GM12891 (cell line): ENCODE data around the gene EBF3.

ENCODE experiments used
- PAX5 ChIP-seq: IDR thresholded peaks from 2 replicates; pipeline ENCODE4 v1.6.1; 2011; ENCODE audit warnings: low read length, moderate library complexity, mild to moderate bottlenecking; ENCODE audit not compliant: insufficient read depth, severe bottlenecking
- TAF1 ChIP-seq: IDR thresholded peaks from 2 replicates; pipeline ENCODE4 v1.6.1; 2011; ENCODE audit warnings: low read depth, low read length, control low read depth

GRCh38 chr10:129918836-129919235 lies 45.2 kb downstream of the EBF3 start:
- TF ChIP-seq PAX5 (no peak), TAF1 (no peak)
